ENCODE results near the gene SPR.

DNA sequence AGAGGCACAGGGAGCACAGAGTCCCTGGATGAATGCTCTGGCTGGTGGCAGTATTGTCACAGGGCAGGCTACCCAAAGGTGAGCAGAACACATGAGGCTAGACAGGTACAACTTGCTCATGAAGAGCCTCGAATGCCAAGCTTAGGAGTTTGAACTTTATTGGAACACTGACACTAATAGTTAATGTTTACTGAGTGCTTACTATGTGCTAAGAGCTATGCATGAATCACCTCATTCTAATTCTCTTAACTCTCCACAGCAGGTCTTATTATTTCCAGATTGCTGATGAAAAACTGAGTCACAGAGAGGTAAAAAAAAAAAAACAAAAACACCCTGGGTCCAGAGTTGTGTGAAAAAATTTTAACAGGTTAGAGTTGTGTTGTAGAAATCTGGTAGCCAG is 24.0 kb downstream of the SPR start:
- TF ChIP-seq, protein P1, sequence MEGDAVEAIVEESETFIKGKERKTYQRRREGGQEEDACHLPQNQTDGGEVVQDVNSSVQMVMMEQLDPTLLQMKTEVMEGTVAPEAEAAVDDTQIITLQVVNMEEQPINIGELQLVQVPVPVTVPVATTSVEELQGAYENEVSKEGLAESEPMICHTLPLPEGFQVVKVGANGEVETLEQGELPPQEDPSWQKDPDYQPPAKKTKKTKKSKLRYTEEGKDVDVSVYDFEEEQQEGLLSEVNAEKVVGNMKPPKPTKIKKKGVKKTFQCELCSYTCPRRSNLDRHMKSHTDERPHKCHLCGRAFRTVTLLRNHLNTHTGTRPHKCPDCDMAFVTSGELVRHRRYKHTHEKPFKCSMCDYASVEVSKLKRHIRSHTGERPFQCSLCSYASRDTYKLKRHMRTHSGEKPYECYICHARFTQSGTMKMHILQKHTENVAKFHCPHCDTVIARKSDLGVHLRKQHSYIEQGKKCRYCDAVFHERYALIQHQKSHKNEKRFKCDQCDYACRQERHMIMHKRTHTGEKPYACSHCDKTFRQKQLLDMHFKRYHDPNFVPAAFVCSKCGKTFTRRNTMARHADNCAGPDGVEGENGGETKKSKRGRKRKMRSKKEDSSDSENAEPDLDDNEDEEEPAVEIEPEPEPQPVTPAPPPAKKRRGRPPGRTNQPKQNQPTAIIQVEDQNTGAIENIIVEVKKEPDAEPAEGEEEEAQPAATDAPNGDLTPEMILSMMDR (IDR thresholded peaks at IDR 0.05; ENCODE audit: borderline replicate concordance, extremely low read depth, low read length, poor library complexity, severe bottlenecking), result no peak
- no peak for TF ChIP-seq EZH2 (IDR thresholded peaks at IDR 0.05; ENCODE audit: borderline replicate concordance, low read depth, low read length, severe bottlenecking)
